HEK293 (cell line): Measurements from ENCODE around the gene PCDHA6.
"Not testable (repeated sequence)": the region's sequence is repeated elsewhere in the genome, so short reads cannot be mapped to it uniquely, and the experiment has no call there.

Source experiments
- CTCF ChIA-PET: fragments of 350-600 bp; formaldehyde crosslinking; extraction: SDS; loops from one replicate; lab custom pipeline; 2021; ENCODE audit warnings: antibody characterized with exemption; lab: Yijun Ruan, JAX
- POLR2A ChIA-PET: fragments of 300-600 bp; formaldehyde crosslinking; extraction: SDS; loops from one replicate; lab custom pipeline; 2020; ENCODE audit warnings: antibody characterized with exemption, inconsistent platforms; lab: Yijun Ruan, JAX
- H3K27ac ChIP-seq: fragments of 200-500 bp; sonication (Bioruptor generic); 2 replicates; pipeline ENCODE4 v1.5.1; 2014; ENCODE audit warnings: low read depth, low read length, control low read depth, inconsistent platforms; ENCODE audit errors: extremely low read depth
- H3K36me3 ChIP-seq, 2 experiments: fragments of 200-500 bp in 1 of 2; sonication (Bioruptor generic) in 1 of 2; 1 replicate in 1 of 2; 2 replicates in 1 of 2; pipeline ENCODE4 v1.5.1; 2014 to 2017; ENCODE audit warnings: inconsistent platforms in 2 of 2, low read length in 2 of 2; ENCODE audit not compliant: control insufficient read depth in 2 of 2, insufficient read depth in 1 of 2
- H3K4me1 ChIP-seq: fragments of 200-500 bp; sonication (Bioruptor generic); 2 replicates; pipeline ENCODE4 v1.5.1; 2014; ENCODE audit warnings: mild to moderate bottlenecking, low read length, inconsistent platforms; ENCODE audit not compliant: control insufficient read depth, insufficient read depth
- H3K4me3 ChIP-seq: 2 replicates; pipeline ENCODE4 v1.5.1; 2011; ENCODE audit warnings: low read depth, mild to moderate bottlenecking, control low read depth, low read length, moderate library complexity
- H3K9me3 ChIP-seq: fragments of 200-500 bp; sonication (Bioruptor generic); 2 replicates; pipeline ENCODE4 v1.5.1; 2014; ENCODE audit warnings: low read depth, low read length, inconsistent platforms; ENCODE audit not compliant: control insufficient read depth, insufficient read depth
- AEBP2 ChIP-seq: fragments of 450-650 bp; formaldehyde crosslinking; IDR thresholded peaks from 2 replicates; pipeline ENCODE4 v1.5.1; 2016; ENCODE audit warnings: missing biosample characterization, missing genetic modification characterization, borderline replicate concordance
- BCL6B ChIP-seq: fragments of 450-650 bp; formaldehyde crosslinking; IDR thresholded peaks from 2 replicates; pipeline ENCODE4 v1.5.1; 2017; ENCODE audit warnings: missing biosample characterization, missing genetic modification characterization
- GLI2 ChIP-seq: fragments of 450-650 bp; formaldehyde crosslinking; IDR thresholded peaks from 2 replicates; pipeline ENCODE4; 2017; ENCODE audit warnings: missing biosample characterization, missing genetic modification characterization, low read depth, borderline replicate concordance
- KLF7 ChIP-seq: fragments of 450-650 bp; formaldehyde crosslinking; IDR thresholded peaks from 2 replicates; pipeline ENCODE4 v1.5.1; 2016; ENCODE audit warnings: missing biosample characterization, missing genetic modification characterization, borderline replicate concordance
- PRDM1 ChIP-seq: fragments of 450-650 bp; formaldehyde crosslinking; IDR thresholded peaks from 2 replicates; pipeline ENCODE4; 2016; ENCODE audit warnings: missing biosample characterization, missing genetic modification characterization
- SP2 ChIP-seq: fragments of 450-650 bp; formaldehyde crosslinking; IDR thresholded peaks from 2 replicates; pipeline ENCODE4 v1.5.1; 2016; ENCODE audit warnings: missing biosample characterization, missing genetic modification characterization
- ZBTB17 ChIP-seq: fragments of 450-650 bp; formaldehyde crosslinking; IDR thresholded peaks from 2 replicates; pipeline ENCODE4 v1.5.1; 2016; ENCODE audit warnings: missing biosample characterization, missing genetic modification characterization
- ZFP41 ChIP-seq: fragments of 450-650 bp; formaldehyde crosslinking; IDR thresholded peaks from 2 replicates; pipeline ENCODE4 v1.5.1; 2016; ENCODE audit warnings: missing biosample characterization, missing genetic modification characterization, borderline replicate concordance
- ZNF488 ChIP-seq: fragments of 450-650 bp; formaldehyde crosslinking; IDR thresholded peaks from 2 replicates; pipeline ENCODE4 v1.5.1; 2016; ENCODE audit warnings: missing biosample characterization, missing genetic modification characterization
- ZNF548 ChIP-seq: fragments of 450-650 bp; formaldehyde crosslinking; IDR thresholded peaks from 2 replicates; pipeline ENCODE4 v1.5.1; 2016; ENCODE audit warnings: missing biosample characterization, missing genetic modification characterization
- ZNF629 ChIP-seq: fragments of 450-650 bp; formaldehyde crosslinking; IDR thresholded peaks from 2 replicates; pipeline ENCODE4 v1.5.1; 2017; ENCODE audit warnings: missing biosample characterization, missing genetic modification characterization
- ZNF843 ChIP-seq: fragments of 450-650 bp; formaldehyde crosslinking; IDR thresholded peaks from 2 replicates; pipeline ENCODE4 v1.5.1; 2016; ENCODE audit warnings: missing biosample characterization, missing genetic modification characterization
- ZSCAN30 ChIP-seq: fragments of 450-650 bp; IDR thresholded peaks from 2 replicates; pipeline ENCODE4 v1.5.1; 2018; ENCODE audit warnings: missing biosample characterization, mild to moderate bottlenecking, missing genetic modification characterization, moderate library complexity

Gene PCDHA6

GRCh38 chr5:140822281-140822629 is 5.5 kb upstream of the PCDHA6 start:
- H3K4me3 ChIP-seq: no peak overlapping the region
- no peaks in the 10 kb centered on the region for H3K36me3 ChIP-seq
- TF ChIP-seq ZBTB17: no peak
- no peak for TF ChIP-seq ZSCAN30 (tag by site-specific recombination)
- TF ChIP-seq ZNF488: no peak
- no peak for TF ChIP-seq SP2 (tag by site-specific recombination)
- TF ChIP-seq GLI2 (tag by site-specific recombination): no peak
- CTCF ChIA-PET: interaction anchor here (0.6 to 2.3 kb wide), 12 partner anchors 12 to 1461 kb away, joined by 3 to 16 read pairs (median 4); partner anchors contain the start of gene PCDHA8
- POLR2A ChIA-PET: no interaction called here
- H3K27ac ChIP-seq: no peak overlapping the region
- no peaks in the 10 kb centered on the region for H3K4me1 ChIP-seq
- no peaks in the 10 kb centered on the region for H3K9me3 ChIP-seq

- CTCF ChIA-PET: interaction anchor here (0.6 kb wide), 1 partner anchor 257 kb away, joined by 3 read pairs; no protein-coding TSS in a partner anchor
- H3K9me3 ChIP-seq, H3K4me3 ChIP-seq, POLR2A ChIA-PET, H3K4me1 ChIP-seq, H3K36me3 ChIP-seq, H3K27ac ChIP-seq: not testable (repeated sequence)
These were observed 4.8 kb upstream of the PCDHA6 start for GRCh38 chr5:140822969-140823368.

GRCh38 chr5:140823475-140823874 is 4.3 kb upstream of the PCDHA6 start:
- no peaks in the 10 kb centered on the region for H3K9me3 ChIP-seq
- no peak overlapping the region for H3K4me3 ChIP-seq
- no peaks in the 10 kb centered on the region for H3K36me3 ChIP-seq
- ChIA-PET POLR2A (no interaction called here), CTCF (no interaction called here)
- no peak for TF ChIP-seq AEBP2
- TF ChIP-seq ZFP41 (tag by site-specific recombination): no peak
- TF ChIP-seq PRDM1 (tag by site-specific recombination): no peak
- TF ChIP-seq ZNF843 (tag by site-specific recombination): no peak
- TF ChIP-seq ZNF548: no peak
- TF ChIP-seq, all 188 proteins: peak for 0
- H3K27ac ChIP-seq: no peak overlapping the region
- H3K4me1 ChIP-seq: no peaks in the 10 kb centered on the region

- no peak overlapping the region for H3K27ac ChIP-seq
- H3K4me1 ChIP-seq: no peaks in the 10 kb centered on the region
- no peaks in the 10 kb centered on the region for H3K36me3 ChIP-seq
- no peak for TF ChIP-seq BCL6B
- no peak for TF ChIP-seq ZNF629
- TF ChIP-seq KLF7: no peak
- H3K4me3 ChIP-seq: no peak overlapping the region
- ChIA-PET POLR2A (no interaction called here), CTCF (no interaction called here)
- no peaks in the 10 kb centered on the region for H3K9me3 ChIP-seq
These were observed 590 bp downstream of the PCDHA6 start for GRCh38 chr5:140828362-140828737.

GRCh38 chr5:140829511-140830501 is 2.0 kb downstream of the PCDHA6 start:
- CTCF ChIA-PET: interaction anchor here (0.8 to 0.9 kb wide), 2 partner anchors 12 to 31 kb away, joined by 3 read pairs; no protein-coding TSS in a partner anchor
- H3K9me3 ChIP-seq, H3K4me1 ChIP-seq, H3K27ac ChIP-seq, H3K36me3 ChIP-seq, H3K4me3 ChIP-seq, POLR2A ChIA-PET: not testable (repeated sequence)
